ENCODE measurements around the gene ZRANB2.

DNA sequence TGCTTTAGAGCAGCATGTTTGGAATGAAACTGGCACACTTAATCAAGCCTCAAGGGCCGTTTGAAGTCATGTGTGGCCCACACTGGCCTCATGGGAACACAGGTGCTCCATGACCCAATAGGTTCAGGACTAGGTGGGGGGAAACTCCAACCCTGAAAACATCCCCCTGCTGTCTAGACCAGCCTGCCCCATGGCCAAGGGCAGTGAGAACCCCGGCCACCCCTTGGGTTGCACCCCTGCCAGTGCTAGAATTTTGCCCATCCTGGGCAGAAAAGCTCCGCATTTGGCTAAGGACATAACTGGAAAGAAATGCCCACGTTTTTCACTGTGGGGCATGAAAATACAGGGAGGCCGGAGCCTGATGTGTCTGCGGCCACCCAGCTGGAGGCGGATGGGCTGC, 27.1 kb downstream of the ZRANB2 start:
- TF ChIP-seq, protein P1, sequence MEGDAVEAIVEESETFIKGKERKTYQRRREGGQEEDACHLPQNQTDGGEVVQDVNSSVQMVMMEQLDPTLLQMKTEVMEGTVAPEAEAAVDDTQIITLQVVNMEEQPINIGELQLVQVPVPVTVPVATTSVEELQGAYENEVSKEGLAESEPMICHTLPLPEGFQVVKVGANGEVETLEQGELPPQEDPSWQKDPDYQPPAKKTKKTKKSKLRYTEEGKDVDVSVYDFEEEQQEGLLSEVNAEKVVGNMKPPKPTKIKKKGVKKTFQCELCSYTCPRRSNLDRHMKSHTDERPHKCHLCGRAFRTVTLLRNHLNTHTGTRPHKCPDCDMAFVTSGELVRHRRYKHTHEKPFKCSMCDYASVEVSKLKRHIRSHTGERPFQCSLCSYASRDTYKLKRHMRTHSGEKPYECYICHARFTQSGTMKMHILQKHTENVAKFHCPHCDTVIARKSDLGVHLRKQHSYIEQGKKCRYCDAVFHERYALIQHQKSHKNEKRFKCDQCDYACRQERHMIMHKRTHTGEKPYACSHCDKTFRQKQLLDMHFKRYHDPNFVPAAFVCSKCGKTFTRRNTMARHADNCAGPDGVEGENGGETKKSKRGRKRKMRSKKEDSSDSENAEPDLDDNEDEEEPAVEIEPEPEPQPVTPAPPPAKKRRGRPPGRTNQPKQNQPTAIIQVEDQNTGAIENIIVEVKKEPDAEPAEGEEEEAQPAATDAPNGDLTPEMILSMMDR (conservative IDR thresholded peaks at IDR 0.05 in 1 of 2, IDR thresholded peaks at IDR 0.05 in 1 of 2; ENCODE audit: low read depth in 1 of 2, low read length in 2 of 2) = no peak
- TF ChIP-seq EZH2 (IDR thresholded peaks at IDR 0.05; ENCODE audit: low read length, missing control alignments) = no peak

Measured in fibroblast of lung (primary cell).